HepG2 (cell line): Measurements from ENCODE around the gene SP6. TPM values are rescaled to one million over a fixed set of nuclear protein-coding genes. Genes with fewer than 3 reads are reported as not detected.
A peak's percentile ranks its signal among the peaks of the same experiment; 100 is the strongest.

Experiments
- CREB1 ChIP-seq, 2 experiments: fragments of 450-650 bp in 1 of 2; IDR thresholded peaks; 2 replicates each; pipeline ENCODE4 v1.6.1; 2016 to 2017; ENCODE audit warnings: control low read depth in 1 of 2, mild to moderate bottlenecking in 1 of 2, missing compliant biosample characterization in 1 of 2, missing genetic modification characterization in 1 of 2
- GLI4 ChIP-seq: sonication (generic); formaldehyde crosslinking; IDR thresholded peaks from 2 replicates; pipeline ENCODE4 v1.5.1; 2020; ENCODE audit warnings: missing genetic modification reagents, mild to moderate bottlenecking, moderate library complexity, borderline replicate concordance
- HMG20A ChIP-seq: IDR thresholded peaks from 2 replicates; pipeline ENCODE4 v1.6.1; 2016; ENCODE audit warnings: borderline replicate concordance
- IRX3 ChIP-seq: sonication (generic); formaldehyde crosslinking; IDR thresholded peaks from 2 replicates; pipeline ENCODE4 v1.8.1; 2023; ENCODE audit warnings: mild to moderate bottlenecking, low read depth, missing genetic modification reagents, borderline replicate concordance
- RBFOX2 ChIP-seq: fragments of 200-400 bp; formaldehyde crosslinking; IDR thresholded peaks from 2 replicates; pipeline ENCODE4 v1.6.1; 2017; ENCODE audit warnings: low read depth, mild to moderate bottlenecking, low read length
- RCOR2 ChIP-seq: IDR thresholded peaks from 2 replicates; pipeline ENCODE4 v1.6.1; 2016; ENCODE audit warnings: missing biosample characterization, missing genetic modification reagents
- TEAD3 ChIP-seq: optimal IDR thresholded peaks from 2 replicates; pipeline ENCODE3; 2016; ENCODE audit warnings: borderline replicate concordance
- ZBTB38 ChIP-seq: sonication (generic); formaldehyde crosslinking; IDR thresholded peaks from 2 replicates; pipeline ENCODE4 v1.5.1; 2020; ENCODE audit warnings: mild to moderate bottlenecking, missing genetic modification reagents
- ZFP90 ChIP-seq: sonication (generic); formaldehyde crosslinking; IDR thresholded peaks from 2 replicates; pipeline ENCODE4 v1.8.0; 2022; ENCODE audit warnings: missing genetic modification reagents, mild to moderate bottlenecking, inconsistent platforms, borderline replicate concordance
- ZKSCAN1 ChIP-seq: fragments of 150-350 bp; IDR thresholded peaks from 2 replicates; pipeline ENCODE4 v1.6.1; 2014; ENCODE audit warnings: low read length
- ZKSCAN8 ChIP-seq: IDR thresholded peaks from 2 replicates; pipeline ENCODE4 v1.6.1; 2016; ENCODE audit warnings: borderline replicate concordance, missing genetic modification reagents, missing compliant biosample characterization
- ZNF101 ChIP-seq: sonication (generic); formaldehyde crosslinking; IDR thresholded peaks from 2 replicates; pipeline ENCODE4 v1.4.0; 2020; ENCODE audit warnings: mild to moderate bottlenecking, low read depth, missing genetic modification reagents, borderline replicate concordance
- ZNF160 ChIP-seq: sonication (generic); formaldehyde crosslinking; IDR thresholded peaks from 2 replicates; pipeline ENCODE4 v1.8.0; 2022; ENCODE audit warnings: mild to moderate bottlenecking, inconsistent platforms, missing genetic modification reagents
- ZNF17 ChIP-seq: sonication (generic); formaldehyde crosslinking; IDR thresholded peaks from 2 replicates; pipeline ENCODE4 v1.5.0; 2020; ENCODE audit warnings: mild to moderate bottlenecking, missing genetic modification reagents
- ZNF292 ChIP-seq: sonication (generic); formaldehyde crosslinking; IDR thresholded peaks from 2 replicates; pipeline ENCODE4 v1.8.1; 2022; ENCODE audit warnings: mild to moderate bottlenecking, low read depth, missing genetic modification reagents, borderline replicate concordance
- ZNF563 ChIP-seq: sonication (generic); formaldehyde crosslinking; IDR thresholded peaks from 2 replicates; pipeline ENCODE4 v1.8.0; 2022; ENCODE audit warnings: mild to moderate bottlenecking, moderate library complexity, missing genetic modification reagents
- ZNF879 ChIP-seq: sonication (generic); formaldehyde crosslinking; IDR thresholded peaks from 2 replicates; pipeline ENCODE4 v1.8.1; 2023; ENCODE audit warnings: missing genetic modification reagents
- ZSCAN20 ChIP-seq: sonication (generic); formaldehyde crosslinking; IDR thresholded peaks from 2 replicates; pipeline ENCODE4 v1.4.0; 2020; ENCODE audit warnings: missing genetic modification reagents, mild to moderate bottlenecking, borderline replicate concordance
- polyA plus RNA-seq, 8 experiments: library from polyadenylated mRNA; depleted of rRNA in 3 of 8; stranded (reverse) in 7 of 8; unstranded in 1 of 8; fragments of >200 nt; fragmentation: Illumina TruSeq in 4 of 8; extraction: Trizol in 4 of 8; gene quantifications; 2 replicates each; pipeline versions ENCODE4 v1.2.1 to v1.2.3, GENCODE V29; 2011 to 2016; ENCODE audit warnings: low read depth in 4 of 8, missing spikeins in 1 of 8, mixed read lengths in 1 of 8; ENCODE audit not compliant: insufficient read depth in 1 of 8
- total RNA-seq, 5 experiments: library from RNA; depleted of rRNA; stranded (reverse); fragments of >200 nt; fragmentation: Illumina TruSeq; extraction: Trizol; gene quantifications; 2 replicates each; pipeline ENCODE4 v1.2.3, GENCODE V29; 2016; ENCODE audit warnings: low read depth in 1 of 5
- TF ChIP-seq, protein P1 (sequence below): sonication (generic); formaldehyde crosslinking; IDR thresholded peaks from 2 replicates; pipeline ENCODE4 v1.5.1; 2020; ENCODE audit warnings: missing genetic modification reagents, mild to moderate bottlenecking, borderline replicate concordance
- TF ChIP-seq, protein P2 (sequence below): IDR thresholded peaks from 2 replicates; pipeline ENCODE4 v1.6.1; 2016; ENCODE audit warnings: missing compliant biosample characterization, missing genetic modification reagents, borderline replicate concordance
- TF ChIP-seq, protein P3 (sequence below): sonication (generic); formaldehyde crosslinking; IDR thresholded peaks from 2 replicates; pipeline ENCODE4 v1.4.0; 2020; ENCODE audit warnings: missing genetic modification reagents
- TF ChIP-seq, protein P4 (sequence below): sonication (generic); formaldehyde crosslinking; IDR thresholded peaks from 2 replicates; pipeline ENCODE4 v1.4.0; 2020; ENCODE audit warnings: missing genetic modification reagents

Gene SP6
- total and polyA plus RNA-seq, 2 of the 13 experiments (the other 11 are each of a cell fraction or from before 2014, with no cell fraction given): 0.07 TPM

DNA sequence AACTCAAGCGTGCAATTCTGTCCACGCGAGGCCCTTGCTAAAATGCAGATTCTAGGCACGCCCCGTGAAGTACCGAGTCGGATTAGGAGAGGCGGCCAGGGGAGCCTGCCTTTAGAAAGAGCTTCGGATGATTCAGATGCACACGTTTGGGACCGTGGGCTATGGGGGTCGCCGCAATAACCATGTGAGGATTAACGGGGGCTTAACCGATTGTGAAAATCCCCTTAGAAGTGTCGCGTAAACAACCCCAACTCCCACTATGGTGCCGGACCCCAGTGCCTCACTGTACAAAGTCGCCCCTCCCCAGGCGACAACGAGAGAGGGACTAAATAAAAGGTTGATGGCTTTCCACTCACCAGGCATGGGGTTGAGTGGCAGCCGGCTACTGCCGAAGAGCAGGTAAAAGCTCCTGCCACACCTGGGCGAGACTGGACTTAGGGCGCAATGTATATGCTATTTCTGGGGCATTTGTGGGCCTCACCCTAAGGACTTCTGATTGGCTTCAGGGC is 44.4 kb upstream of the SP6 start (continued):
- TF ChIP-seq, protein P1, sequence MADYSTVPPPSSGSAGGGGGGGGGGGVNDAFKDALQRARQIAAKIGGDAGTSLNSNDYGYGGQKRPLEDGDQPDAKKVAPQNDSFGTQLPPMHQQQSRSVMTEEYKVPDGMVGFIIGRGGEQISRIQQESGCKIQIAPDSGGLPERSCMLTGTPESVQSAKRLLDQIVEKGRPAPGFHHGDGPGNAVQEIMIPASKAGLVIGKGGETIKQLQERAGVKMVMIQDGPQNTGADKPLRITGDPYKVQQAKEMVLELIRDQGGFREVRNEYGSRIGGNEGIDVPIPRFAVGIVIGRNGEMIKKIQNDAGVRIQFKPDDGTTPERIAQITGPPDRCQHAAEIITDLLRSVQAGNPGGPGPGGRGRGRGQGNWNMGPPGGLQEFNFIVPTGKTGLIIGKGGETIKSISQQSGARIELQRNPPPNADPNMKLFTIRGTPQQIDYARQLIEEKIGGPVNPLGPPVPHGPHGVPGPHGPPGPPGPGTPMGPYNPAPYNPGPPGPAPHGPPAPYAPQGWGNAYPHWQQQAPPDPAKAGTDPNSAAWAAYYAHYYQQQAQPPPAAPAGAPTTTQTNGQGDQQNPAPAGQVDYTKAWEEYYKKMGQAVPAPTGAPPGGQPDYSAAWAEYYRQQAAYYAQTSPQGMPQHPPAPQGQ (CRISPR knock-in tag): peak; percentile 93; the same call in 1 of the 2 replicates
- TF ChIP-seq, protein P2, sequence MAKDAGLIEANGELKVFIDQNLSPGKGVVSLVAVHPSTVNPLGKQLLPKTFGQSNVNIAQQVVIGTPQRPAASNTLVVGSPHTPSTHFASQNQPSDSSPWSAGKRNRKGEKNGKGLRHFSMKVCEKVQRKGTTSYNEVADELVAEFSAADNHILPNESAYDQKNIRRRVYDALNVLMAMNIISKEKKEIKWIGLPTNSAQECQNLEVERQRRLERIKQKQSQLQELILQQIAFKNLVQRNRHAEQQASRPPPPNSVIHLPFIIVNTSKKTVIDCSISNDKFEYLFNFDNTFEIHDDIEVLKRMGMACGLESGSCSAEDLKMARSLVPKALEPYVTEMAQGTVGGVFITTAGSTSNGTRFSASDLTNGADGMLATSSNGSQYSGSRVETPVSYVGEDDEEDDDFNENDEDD: no peak
- TF ChIP-seq ZNF160: no peak; the same call in 1 of the 2 replicates
- no peak for TF ChIP-seq ZNF879 (CRISPR knock-in tag)
- no peak for TF ChIP-seq CREB1 (IDR thresholded peaks at IDR 0.05)
- no peak for TF ChIP-seq CREB1 (CRISPR knock-in tag; IDR thresholded peaks at IDR 0.05)
- no peak for TF ChIP-seq ZNF17 (CRISPR knock-in tag)
- TF ChIP-seq ZNF101: no peak
- no peak for TF ChIP-seq ZFP90 (CRISPR knock-in tag)
- no peak for TF ChIP-seq RCOR2 (CRISPR knock-in tag)
- no peak for TF ChIP-seq ZKSCAN1
- no peak for TF ChIP-seq HMG20A (CRISPR knock-in tag)
- TF ChIP-seq IRX3 (CRISPR knock-in tag): peak; percentile 88
- peak; percentile 63; the same call in 1 of the 2 replicates for TF ChIP-seq ZSCAN20 (CRISPR knock-in tag)
- TF ChIP-seq, protein P3, sequence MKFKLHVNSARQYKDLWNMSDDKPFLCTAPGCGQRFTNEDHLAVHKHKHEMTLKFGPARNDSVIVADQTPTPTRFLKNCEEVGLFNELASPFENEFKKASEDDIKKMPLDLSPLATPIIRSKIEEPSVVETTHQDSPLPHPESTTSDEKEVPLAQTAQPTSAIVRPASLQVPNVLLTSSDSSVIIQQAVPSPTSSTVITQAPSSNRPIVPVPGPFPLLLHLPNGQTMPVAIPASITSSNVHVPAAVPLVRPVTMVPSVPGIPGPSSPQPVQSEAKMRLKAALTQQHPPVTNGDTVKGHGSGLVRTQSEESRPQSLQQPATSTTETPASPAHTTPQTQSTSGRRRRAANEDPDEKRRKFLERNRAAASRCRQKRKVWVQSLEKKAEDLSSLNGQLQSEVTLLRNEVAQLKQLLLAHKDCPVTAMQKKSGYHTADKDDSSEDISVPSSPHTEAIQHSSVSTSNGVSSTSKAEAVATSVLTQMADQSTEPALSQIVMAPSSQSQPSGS (CRISPR knock-in tag): 0 out of 2 replicates have a peak, but pooled peaks have one; percentile 30
- 0 out of 2 replicates have a peak, but pooled peaks have one; percentile 41 for TF ChIP-seq ZBTB38 (CRISPR knock-in tag)
- TF ChIP-seq ZNF292 (CRISPR knock-in tag): no peak
- no peak for TF ChIP-seq ZKSCAN8
- TF ChIP-seq, protein P4, sequence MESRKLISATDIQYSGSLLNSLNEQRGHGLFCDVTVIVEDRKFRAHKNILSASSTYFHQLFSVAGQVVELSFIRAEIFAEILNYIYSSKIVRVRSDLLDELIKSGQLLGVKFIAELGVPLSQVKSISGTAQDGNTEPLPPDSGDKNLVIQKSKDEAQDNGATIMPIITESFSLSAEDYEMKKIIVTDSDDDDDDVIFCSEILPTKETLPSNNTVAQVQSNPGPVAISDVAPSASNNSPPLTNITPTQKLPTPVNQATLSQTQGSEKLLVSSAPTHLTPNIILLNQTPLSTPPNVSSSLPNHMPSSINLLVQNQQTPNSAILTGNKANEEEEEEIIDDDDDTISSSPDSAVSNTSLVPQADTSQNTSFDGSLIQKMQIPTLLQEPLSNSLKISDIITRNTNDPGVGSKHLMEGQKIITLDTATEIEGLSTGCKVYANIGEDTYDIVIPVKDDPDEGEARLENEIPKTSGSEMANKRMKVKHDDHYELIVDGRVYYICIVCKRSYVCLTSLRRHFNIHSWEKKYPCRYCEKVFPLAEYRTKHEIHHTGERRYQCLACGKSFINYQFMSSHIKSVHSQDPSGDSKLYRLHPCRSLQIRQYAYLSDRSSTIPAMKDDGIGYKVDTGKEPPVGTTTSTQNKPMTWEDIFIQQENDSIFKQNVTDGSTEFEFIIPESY (CRISPR knock-in tag): no peak
- TF ChIP-seq GLI4: peak; percentile 50; the same call in 1 of the 2 replicates
- TF ChIP-seq RBFOX2: no peak
- TF ChIP-seq TEAD3: peak; percentile 87
- peak; percentile 65; the same call in 1 of the 2 replicates for TF ChIP-seq ZNF563 (CRISPR knock-in tag)
